GM21447 (cell line): ENCODE results near the gene TREM2.

Experiments used
- ATAC-seq: cut with Tn5 transposase; IDR thresholded peaks from one replicate; pipeline ENCODE4 v1.9.1; 2021; ENCODE audit not compliant: unreplicated experiment

Gene TREM2

GRCh38 chr6:41184761-41185160, 21.8 kb upstream of the TREM2 start:
- no peak for ATAC-seq

GRCh38 chr6:41182069-41183034, 19.4 kb upstream of the TREM2 start:
- ATAC-seq = no peak

GRCh38 chr6:41181566-41181965, 18.6 kb upstream of the TREM2 start:
- no peak for ATAC-seq

GRCh38 chr6:41179163-41179562, 16.2 kb upstream of the TREM2 start:
- ATAC-seq = no peak

- no peak for ATAC-seq
These were observed 14.8 kb upstream of the TREM2 start for GRCh38 chr6:41177695-41178094.

GRCh38 chr6:41177287-41177686, 14.4 kb upstream of the TREM2 start:
- no peak for ATAC-seq

- ATAC-seq = no peak
These were observed 13.3 kb upstream of the TREM2 start for GRCh38 chr6:41176189-41176588.

- ATAC-seq = no peak
These were observed 12.2 kb upstream of the TREM2 start for GRCh38 chr6:41175084-41175483.

GRCh38 chr6:41174610-41175009, 11.7 kb upstream of the TREM2 start:
- ATAC-seq = no peak

- no peak for ATAC-seq
These were observed 9.0 kb upstream of the TREM2 start for GRCh38 chr6:41171908-41172307.

GRCh38 chr6:41170547-41171160, 7.7 kb upstream of the TREM2 start:
- no peak for ATAC-seq

- ATAC-seq = no peak
These were observed 4.5 kb upstream of the TREM2 start for GRCh38 chr6:41167173-41167963.

GRCh38 chr6:41164551-41165120, 1.7 kb upstream of the TREM2 start:
- no peak for ATAC-seq

- ATAC-seq = no peak
These were observed 452 bp upstream of the TREM2 start for GRCh38 chr6:41163419-41163717.

GRCh38 chr6:41161851-41162552, 914 bp downstream of the TREM2 start:
- ATAC-seq = no peak

- no peak for ATAC-seq
These were observed 1.5 kb downstream of the TREM2 start for GRCh38 chr6:41161380-41161779.

- ATAC-seq = no peak
These were observed 2.0 kb downstream of the TREM2 start for GRCh38 chr6:41160933-41161332.

GRCh38 chr6:41159415-41160082, 3.4 kb downstream of the TREM2 start:
- no peak for ATAC-seq

GRCh38 chr6:41157323-41157722, 5.6 kb downstream of the TREM2 start:
- ATAC-seq = no peak

GRCh38 chr6:41156771-41157170, 6.1 kb downstream of the TREM2 start:
- ATAC-seq = no peak
